Ovary (tissue), 9 donors: ENCODE data around the gene MYO1E. TPM values are rescaled to one million over a fixed set of nuclear protein-coding genes. Genes with fewer than 3 reads are reported as not detected.

Experiments
- DNase-seq, 5 donors: peaks; one replicate each; pipeline ENCODE4 v3.0.0-alpha.2; 2019 to 2020
- H3K27ac ChIP-seq, 2 donors: fragments of 200-600 bp; one replicate each; pipeline versions ENCODE4 v1.5.1 to v1.8.0; 2019 to 2022
- H3K27me3 ChIP-seq: fragments of 200-600 bp; one replicate; pipeline ENCODE4 v1.8.0; 2022
- H3K36me3 ChIP-seq: fragments of 200-600 bp; sonication (generic); one replicate; pipeline ENCODE4 v1.5.1; 2019
- H3K4me1 ChIP-seq: one replicate; pipeline ENCODE4 v1.8.1; 2013; ENCODE audit warnings: mild to moderate bottlenecking, moderate library complexity; ENCODE audit not compliant: insufficient read depth
- H3K4me3 ChIP-seq: fragments of 200-600 bp; sonication (generic); one replicate; pipeline ENCODE4 v1.5.1; 2017
- H3K9me3 ChIP-seq, 2 donors: fragments of 200-600 bp in 1 of 2; sonication (generic) in 1 of 2; one replicate each; pipeline versions ENCODE4 v1.5.1 to v1.8.1; 2013 to 2019; ENCODE audit warnings: mild to moderate bottlenecking in 1 of 2, moderate library complexity in 1 of 2
- CTCF ChIP-seq, 3 donors: fragments of 450-650 bp in 2 of 3; fragments of 200-600 bp in 1 of 3; IDR thresholded peaks; one replicate each; pipeline versions ENCODE4 v1.5.1 to v1.8.0; 2016 to 2022; ENCODE audit warnings: antibody characterized with exemption in 3 of 3, mild to moderate bottlenecking in 1 of 3
- EP300 ChIP-seq: sonication (generic); formaldehyde crosslinking; IDR thresholded peaks from one replicate; pipeline ENCODE4 v1.6.1; 2017; ENCODE audit warnings: antibody characterized with exemption
- POLR2A ChIP-seq: fragments of 450-650 bp; IDR thresholded peaks from one replicate; pipeline ENCODE4 v1.6.1; 2017; ENCODE audit warnings: antibody characterized with exemption, mild to moderate bottlenecking, moderate library complexity
- WGBS, 3 donors: extraction: QIAGEN DNeasy Blood & Tissue Kit in 1 of 3; methylation state at CpG; one replicate each; pipeline versions ENCODE4 v1.1.5 to v1.1.7; 2013 to 2017; 5-methylcytosine and 5-hydroxymethylcytosine counted together
- intact Hi-C, 4 donors: fragments of 100-400 bp; cut with DNase I; formaldehyde crosslinking; loops; one replicate each; pipeline versions ENCODE4 v1.11.0 to v1.15.1; 2022 to 2023
- polyA plus RNA-seq, 2 donors: library from polyadenylated mRNA; stranded (reverse); fragments of 200-250 nt in 1 of 2; fragments of 350-450 nt in 1 of 2; fragmentation: Illumina TruSeq in 1 of 2; extraction: RNeasy Lipid Tissue Mini Kit (QIAGEN cat#74804) in 1 of 2; gene quantifications; one replicate each; pipeline ENCODE4 v1.2.3, GENCODE V29; 2013 to 2014
- total RNA-seq, 7 donors: library from RNA; depleted of rRNA in 2 of 7; stranded (reverse); fragments of >200 nt in 2 of 7; fragmentation: NEBNext Ultra II Directional in 3 of 7; extraction: Animal tissue kit (Norgen Biotek cat#: 25700) in 3 of 7; gene quantifications; one replicate each; pipeline versions ENCODE4 v1.1.0 to v1.2.4, GENCODE V29; 2016 to 2023
- donor health status: DM: no; HTN: no; CAD: no; lungs with moderate emphysema.
- donor health status: DM: no; HTN: no; CAD: no.
- donor health status: Bipolar disorder and iron deficiency.
- donor health status: DM: yes; HTN: yes; CAD: no.
- donor health status: DM: no; HTN: no; CAD: no.
- donor health status: DM: yes; HTN: yes; CAD: no.

The MYO1E gene
- total and polyA plus RNA-seq, 9 donors = 11.6 to 96.0 (median 44.8) TPM

DNA sequence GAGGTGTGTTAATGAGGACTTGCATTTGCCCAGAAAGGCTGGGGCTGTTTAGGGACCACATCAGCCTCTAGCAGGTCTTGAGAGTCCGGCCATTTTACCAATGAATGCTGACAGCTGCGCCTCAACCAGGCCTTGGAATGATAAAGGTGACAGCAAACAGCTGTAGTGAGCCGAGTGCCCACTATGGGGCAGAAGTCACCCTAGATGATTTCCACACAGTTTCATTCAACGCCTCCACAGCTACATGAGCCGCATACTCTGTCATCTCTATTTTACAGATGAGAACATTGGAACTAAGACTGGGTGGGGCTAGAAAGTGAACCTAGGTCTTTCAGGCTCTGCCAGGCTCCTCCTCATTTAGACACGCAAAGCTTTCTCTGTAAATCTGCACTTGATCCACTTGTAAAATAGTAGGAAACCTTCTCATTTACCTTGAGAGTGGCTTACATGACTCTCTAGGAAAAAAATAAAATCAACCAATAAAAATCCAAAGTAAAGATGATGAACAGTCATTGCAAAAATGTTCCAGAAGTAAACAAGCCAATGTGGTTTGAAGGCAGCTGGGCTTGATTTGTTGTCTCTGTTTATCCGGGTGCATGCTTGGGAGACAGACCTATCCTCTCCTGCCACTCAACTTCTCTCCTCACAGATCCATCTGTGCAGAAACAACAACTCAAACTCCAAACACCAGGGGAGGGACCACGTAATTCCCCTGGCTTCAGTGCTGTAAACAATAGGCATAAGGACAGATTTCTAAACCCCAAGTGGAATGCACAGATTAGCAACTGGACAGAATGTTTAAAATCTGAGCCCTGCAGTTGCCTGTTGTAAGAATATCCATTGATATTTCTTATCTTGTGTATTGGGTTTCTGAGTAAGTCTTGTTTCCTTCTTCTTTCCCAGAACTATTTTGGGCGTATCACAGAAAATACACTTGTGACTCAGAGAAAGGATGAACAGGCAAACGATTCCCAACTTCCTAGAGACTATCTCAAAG lies 197.5 kb downstream of the MYO1E start:
- H3K4me1 ChIP-seq = no peaks in the 10 kb centered on the region
- no peaks in the 10 kb centered on the region for H3K9me3 ChIP-seq
- peak in 2 of 5 donors; percentile 32 to 38 for DNase-seq
- TF ChIP-seq CTCF (IDR thresholded peaks at IDR 0.05) (peak in 1 of 3 donors; percentile 13), EP300 (no peak)
- WGBS, 3 donors = 28 to 47% (median 37%) methylated on average over 10 of the region's 10 CpGs
- intact Hi-C loops = no loop called here
- no peaks in the 10 kb centered on the region for H3K27me3 ChIP-seq
- H3K27ac ChIP-seq = no peak overlapping the region
- no peak overlapping the region for H3K4me3 ChIP-seq
- no peaks in the 10 kb centered on the region for H3K36me3 ChIP-seq

DNA sequence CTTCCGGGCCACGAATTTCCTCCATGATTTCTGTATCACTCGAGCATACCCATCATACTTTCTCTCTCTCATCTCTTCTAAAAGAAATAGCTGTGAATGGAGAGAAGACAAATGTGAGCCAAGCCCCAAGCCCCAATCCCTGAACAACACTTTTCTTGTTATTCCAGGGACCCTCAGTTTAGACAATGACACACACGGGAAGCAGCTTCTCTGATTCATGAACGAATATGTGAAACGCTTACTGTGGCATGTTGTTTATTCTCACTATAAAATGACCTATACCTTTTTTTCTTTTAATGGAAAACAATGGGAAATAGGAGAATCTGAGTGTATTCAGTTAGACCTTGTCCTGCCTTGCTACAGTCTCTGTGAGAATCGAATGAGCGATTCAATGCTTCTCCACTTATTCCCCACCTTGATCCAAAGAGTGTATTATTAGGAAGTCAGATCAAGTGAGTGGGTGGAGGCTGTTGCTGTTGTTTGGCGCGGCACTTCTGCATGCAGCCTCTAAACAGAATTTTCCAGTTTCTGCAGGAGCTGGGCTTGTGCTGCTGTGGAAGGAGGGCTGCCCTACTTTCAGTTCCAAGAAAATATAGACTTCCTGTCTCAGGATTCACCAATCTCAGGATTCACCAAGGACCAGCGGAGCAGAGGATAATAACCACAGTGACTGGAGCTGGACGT lies 198.4 kb downstream of the MYO1E start:
- H3K27ac ChIP-seq = no peak overlapping the region
- H3K27me3 ChIP-seq = no peaks in the 10 kb centered on the region
- H3K4me1 ChIP-seq = no peaks in the 10 kb centered on the region
- no peak overlapping the region for H3K4me3 ChIP-seq
- WGBS, 3 donors = 89 to 92% (median 89%) methylated on average over 12 of the region's 12 CpGs
- no peaks in the 10 kb centered on the region for H3K9me3 ChIP-seq
- no peak for DNase-seq
- TF ChIP-seq EP300 (no peak), CTCF (IDR thresholded peaks at IDR 0.05) (no peak), POLR2A (no peak)
- intact Hi-C loops = no loop called here
- H3K36me3 ChIP-seq = no peaks in the 10 kb centered on the region

DNA sequence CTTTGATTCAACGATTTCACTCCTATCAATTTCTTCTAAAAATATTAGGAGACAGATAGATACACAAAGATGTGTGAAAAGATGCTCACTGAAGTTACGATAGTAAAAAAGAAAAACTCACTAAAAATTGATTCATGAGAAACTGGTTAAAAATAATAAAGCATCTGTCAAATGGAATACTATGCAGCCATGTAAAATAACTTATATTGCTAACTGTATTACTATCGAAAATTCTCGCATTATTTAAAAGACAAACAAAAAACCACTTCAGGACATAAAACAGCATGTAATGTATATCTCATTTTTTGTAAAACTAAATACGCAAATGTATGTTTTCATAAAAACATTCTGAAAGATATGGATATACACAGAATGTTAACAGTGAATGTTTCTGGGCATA lies 199.5 kb downstream of the MYO1E start:
- Histone ChIP-seq H3K9me3 (no peaks in the 10 kb centered on the region), H3K4me1 (peaks cover 1% of the 10 kb centered on the region), H3K4me3 (no peak overlapping the region), H3K36me3 (no peaks in the 10 kb centered on the region), H3K27me3 (no peaks in the 10 kb centered on the region), H3K27ac (no peak overlapping the region)
- TF ChIP-seq CTCF (IDR thresholded peaks at IDR 0.05) = no peak
- TF ChIP-seq EP300 = no peak
- TF ChIP-seq POLR2A = no peak
- no peak for DNase-seq
- intact Hi-C loops = no loop called here
- 97 to 98% (median 98%) methylated on average over 5 of the region's 5 CpGs for WGBS, 3 donors

GRCh38 chr15:59172289-59172901 lies 200.3 kb downstream of the MYO1E start:
- Histone ChIP-seq H3K36me3 (no peaks in the 10 kb centered on the region), H3K27ac (no peak overlapping the region), H3K4me3 (no peak overlapping the region), H3K27me3 (no peaks in the 10 kb centered on the region), H3K4me1 (peaks cover 1% of the 10 kb centered on the region), H3K9me3 (no peaks in the 10 kb centered on the region)
- TF ChIP-seq EP300 = no peak
- no peak for TF ChIP-seq POLR2A
- TF ChIP-seq CTCF (IDR thresholded peaks at IDR 0.05) = no peak
- WGBS, 3 donors = 96 to 98% (median 98%) methylated on average over 7 of the region's 7 CpGs
- no peak for DNase-seq
- intact Hi-C loops = no loop called here
